ACHN (cell line): Measurements from ENCODE around the gene PTN.
A peak's percentile ranks its signal among the peaks of the same experiment; 100 is the strongest.

Experiments used
- DNase-seq: peaks from one replicate; pipeline ENCODE4 v3.0.0-alpha.2; 2015
- in situ Hi-C: cut with HindIII; loops from 2 replicates; pipeline ENCODE4 v1.10.0; 2017; ENCODE audit warnings: low sequenced_read_pairs, low pct_ligation_motif_present, low pct_unique_long_range_greater_than_20kb

Gene PTN

GRCh38 chr7:137328373-137329120, 15.0 kb downstream of the PTN start:
- DNase-seq = no peak

GRCh38 chr7:137325927-137326326, 17.6 kb downstream of the PTN start:
- DNase-seq = no peak
- in situ Hi-C loops = no loop called here

More at GRCh38 chr7:137328373-137329120, 15.0 kb downstream of the PTN start:
- in situ Hi-C loops = no loop called here

GRCh38 chr7:137324796-137325696, 18.5 kb downstream of the PTN start:
- in situ Hi-C loops = no loop called here
- DNase-seq = no peak

- no peak for DNase-seq
- in situ Hi-C loops = no loop called here
Measured at GRCh38 chr7:137316648-137317353, 26.7 kb downstream of the PTN start.

GRCh38 chr7:137313201-137313600, 30.3 kb downstream of the PTN start:
- DNase-seq = no peak
- in situ Hi-C loops = no loop called here

GRCh38 chr7:137306748-137307147, 36.8 kb downstream of the PTN start:
- no peak for DNase-seq

GRCh38 chr7:137305901-137306621, 37.5 kb downstream of the PTN start:
- DNase-seq = no peak
- in situ Hi-C loops = no loop called here

More at GRCh38 chr7:137306748-137307147, 36.8 kb downstream of the PTN start:
- in situ Hi-C loops = no loop called here

GRCh38 chr7:137304624-137305235, 38.8 kb downstream of the PTN start:
- DNase-seq = no peak
- in situ Hi-C loops = no loop called here

GRCh38 chr7:137304165-137304564, 39.4 kb downstream of the PTN start:
- no peak for DNase-seq
- in situ Hi-C loops = no loop called here

- in situ Hi-C loops = no loop called here
- DNase-seq = no peak
Measured at GRCh38 chr7:137302081-137302480, 41.5 kb downstream of the PTN start.

- DNase-seq = no peak
- in situ Hi-C loops = no loop called here
Measured at GRCh38 chr7:137298464-137298794, 45.1 kb downstream of the PTN start.

- in situ Hi-C loops = no loop called here
- no peak for DNase-seq
Measured at GRCh38 chr7:137297551-137298463, 45.7 kb downstream of the PTN start.

GRCh38 chr7:137296576-137296975, 47.0 kb downstream of the PTN start:
- in situ Hi-C loops = no loop called here

GRCh38 chr7:137295739-137296324, 47.7 kb downstream of the PTN start:
- no peak for DNase-seq
- in situ Hi-C loops = no loop called here

More at GRCh38 chr7:137296576-137296975, 47.0 kb downstream of the PTN start:
- DNase-seq = no peak

GRCh38 chr7:137289101-137289500, 54.4 kb downstream of the PTN start:
- no peak for DNase-seq
- in situ Hi-C loops = no loop called here

GRCh38 chr7:137287651-137288258, 55.8 kb downstream of the PTN start:
- peak; percentile 36 for DNase-seq
- in situ Hi-C loops = no loop called here
